ENCODE measurements around the gene PLA2G2A. TPM values are rescaled to one million over a fixed set of nuclear protein-coding genes. Genes with fewer than 3 reads are reported as not detected.

The PLA2G2A gene
- total RNA-seq, 1 donor from 2014 or later: not detected

DNA sequence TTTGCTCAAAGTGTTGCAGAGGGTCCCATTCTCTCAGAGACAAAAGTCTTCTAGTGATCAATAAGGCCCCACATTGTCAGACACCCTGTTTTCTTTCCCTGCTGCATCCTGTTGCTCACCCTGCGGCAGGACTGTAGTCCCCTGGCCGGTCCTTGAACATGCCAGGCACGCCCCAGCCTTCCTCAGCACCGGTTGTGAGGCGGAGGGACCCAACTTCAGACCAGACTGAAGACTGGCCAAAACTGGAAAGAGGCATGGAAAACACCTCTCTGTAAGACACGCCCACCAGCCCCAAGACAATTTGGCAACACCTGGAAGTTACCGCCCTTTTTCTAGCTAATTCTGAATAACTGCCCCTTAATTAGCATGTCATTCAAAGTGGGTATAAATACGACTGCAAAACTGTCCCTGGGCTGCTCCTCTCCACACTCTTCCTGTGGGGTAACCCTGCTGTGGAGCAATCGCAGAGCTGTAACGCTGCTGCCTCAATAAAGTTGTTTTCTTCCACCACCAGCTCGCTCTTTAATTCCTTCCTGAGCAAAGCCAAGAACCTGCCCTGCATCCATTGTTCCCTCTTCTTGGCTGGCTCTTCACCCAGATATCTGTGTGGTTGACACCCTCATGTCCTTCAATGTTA is 23.8 kb downstream of the PLA2G2A start:
- FAIRE-seq (no peak), DNase-seq (ENCODE audit: low read depth) (no peak)
- Histone ChIP-seq H3K9ac (ENCODE audit: low read length) (no peak overlapping the region), H3K4me2 (ENCODE audit: low read length) (no peak overlapping the region), H3K27me3 (ENCODE audit: insufficient read depth, low read length) (peaks cover 15% of the 10 kb centered on the region), H3K9me3 (ENCODE audit: insufficient read depth, low read depth, low read length) (peaks cover 3% of the 10 kb centered on the region), H3K4me3 (ENCODE audit: insufficient read depth, low read depth, low read length) (no peak overlapping the region), H3K36me3 (ENCODE audit: insufficient read depth, low read length) (no peaks in the 10 kb centered on the region), H3K27ac (ENCODE audit: low read depth, low read length) (no peak overlapping the region), H3K4me1 (ENCODE audit: insufficient read depth, low read length) (no peaks in the 10 kb centered on the region), H3K79me2 (ENCODE audit: insufficient read depth, low read length) (no peaks in the 10 kb centered on the region), H4K20me1 (ENCODE audit: insufficient read depth, low read length) (no peaks in the 10 kb centered on the region), H2AFZ (ENCODE audit: low read depth, low read length) (no peak overlapping the region)
- no peaks in the 10 kb centered on the region for H3K4me1 Mint-ChIP-seq (ENCODE audit: low read depth, unreplicated experiment)
- no peak overlapping the region for H3K27ac Mint-ChIP-seq (ENCODE audit: unreplicated experiment)
- H3K9me3 Mint-ChIP-seq (ENCODE audit: unreplicated experiment): peaks cover 7% of the 10 kb centered on the region
- no peak overlapping the region for H3K4me3 Mint-ChIP-seq (ENCODE audit: unreplicated experiment)
- TF ChIP-seq, protein P1, sequence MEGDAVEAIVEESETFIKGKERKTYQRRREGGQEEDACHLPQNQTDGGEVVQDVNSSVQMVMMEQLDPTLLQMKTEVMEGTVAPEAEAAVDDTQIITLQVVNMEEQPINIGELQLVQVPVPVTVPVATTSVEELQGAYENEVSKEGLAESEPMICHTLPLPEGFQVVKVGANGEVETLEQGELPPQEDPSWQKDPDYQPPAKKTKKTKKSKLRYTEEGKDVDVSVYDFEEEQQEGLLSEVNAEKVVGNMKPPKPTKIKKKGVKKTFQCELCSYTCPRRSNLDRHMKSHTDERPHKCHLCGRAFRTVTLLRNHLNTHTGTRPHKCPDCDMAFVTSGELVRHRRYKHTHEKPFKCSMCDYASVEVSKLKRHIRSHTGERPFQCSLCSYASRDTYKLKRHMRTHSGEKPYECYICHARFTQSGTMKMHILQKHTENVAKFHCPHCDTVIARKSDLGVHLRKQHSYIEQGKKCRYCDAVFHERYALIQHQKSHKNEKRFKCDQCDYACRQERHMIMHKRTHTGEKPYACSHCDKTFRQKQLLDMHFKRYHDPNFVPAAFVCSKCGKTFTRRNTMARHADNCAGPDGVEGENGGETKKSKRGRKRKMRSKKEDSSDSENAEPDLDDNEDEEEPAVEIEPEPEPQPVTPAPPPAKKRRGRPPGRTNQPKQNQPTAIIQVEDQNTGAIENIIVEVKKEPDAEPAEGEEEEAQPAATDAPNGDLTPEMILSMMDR (IDR thresholded peaks at IDR 0.05; ENCODE audit: insufficient read depth, low read depth, low read length): no peak
- TF ChIP-seq EZH2 (IDR thresholded peaks at IDR 0.05; ENCODE audit: insufficient read depth, low read length): no peak
- H3K36me3 Mint-ChIP-seq (ENCODE audit: low read depth, unreplicated experiment): no peaks in the 10 kb centered on the region
- H3K27me3 Mint-ChIP-seq (ENCODE audit: low read depth, unreplicated experiment): peaks cover 31% of the 10 kb centered on the region

DNA sequence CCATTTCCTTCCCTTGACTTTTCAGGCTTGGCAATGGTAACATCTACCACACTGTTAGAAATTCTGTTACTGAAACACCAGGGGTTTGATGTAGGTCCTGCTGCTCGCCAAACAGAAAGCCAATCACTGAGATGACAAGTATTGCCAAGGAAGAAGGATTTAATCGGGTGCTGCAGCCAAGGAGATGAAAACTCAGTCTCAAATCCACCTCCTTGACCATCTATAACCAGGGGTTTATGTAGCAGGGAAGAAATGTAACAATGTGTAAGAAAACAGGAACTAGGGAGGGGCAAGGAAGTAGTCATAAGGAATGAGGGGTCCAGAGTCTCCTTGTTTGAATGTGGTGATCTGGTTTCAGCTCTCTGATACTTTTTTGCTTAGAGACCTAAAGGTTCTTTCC is 25.4 kb downstream of the PLA2G2A start:
- peaks cover 2% of the 10 kb centered on the region for H3K4me1 Mint-ChIP-seq (ENCODE audit: low read depth, unreplicated experiment)
- no peak overlapping the region for H3K4me3 Mint-ChIP-seq (ENCODE audit: unreplicated experiment)
- H3K4me3 ChIP-seq (ENCODE audit: insufficient read depth, low read depth, low read length): no peak overlapping the region
- no peaks in the 10 kb centered on the region for H3K36me3 ChIP-seq (ENCODE audit: insufficient read depth, low read length)
- H4K20me1 ChIP-seq (ENCODE audit: insufficient read depth, low read length): no peaks in the 10 kb centered on the region
- H3K79me2 ChIP-seq (ENCODE audit: insufficient read depth, low read length): no peaks in the 10 kb centered on the region
- H3K9me3 ChIP-seq (ENCODE audit: insufficient read depth, low read depth, low read length): peaks cover 3% of the 10 kb centered on the region
- no peak overlapping the region for H3K27ac ChIP-seq (ENCODE audit: low read depth, low read length)
- H3K36me3 Mint-ChIP-seq (ENCODE audit: low read depth, unreplicated experiment): no peaks in the 10 kb centered on the region
- H3K9ac ChIP-seq (ENCODE audit: low read length): no peak overlapping the region
- no peak overlapping the region for H3K27ac Mint-ChIP-seq (ENCODE audit: unreplicated experiment)
- peaks cover 7% of the 10 kb centered on the region for H3K9me3 Mint-ChIP-seq (ENCODE audit: unreplicated experiment)
- peaks cover 13% of the 10 kb centered on the region for H3K27me3 ChIP-seq (ENCODE audit: insufficient read depth, low read length)
- no peaks in the 10 kb centered on the region for H3K4me1 ChIP-seq (ENCODE audit: insufficient read depth, low read length)
- FAIRE-seq (no peak), DNase-seq (ENCODE audit: low read depth) (no peak)
- no peak for TF ChIP-seq EZH2 (IDR thresholded peaks at IDR 0.05; ENCODE audit: insufficient read depth, low read length)
- H3K4me2 ChIP-seq (ENCODE audit: low read length): no peak overlapping the region
- no peak overlapping the region for H2AFZ ChIP-seq (ENCODE audit: low read depth, low read length)
- H3K27me3 Mint-ChIP-seq (ENCODE audit: low read depth, unreplicated experiment): peaks cover 30% of the 10 kb centered on the region

DNA sequence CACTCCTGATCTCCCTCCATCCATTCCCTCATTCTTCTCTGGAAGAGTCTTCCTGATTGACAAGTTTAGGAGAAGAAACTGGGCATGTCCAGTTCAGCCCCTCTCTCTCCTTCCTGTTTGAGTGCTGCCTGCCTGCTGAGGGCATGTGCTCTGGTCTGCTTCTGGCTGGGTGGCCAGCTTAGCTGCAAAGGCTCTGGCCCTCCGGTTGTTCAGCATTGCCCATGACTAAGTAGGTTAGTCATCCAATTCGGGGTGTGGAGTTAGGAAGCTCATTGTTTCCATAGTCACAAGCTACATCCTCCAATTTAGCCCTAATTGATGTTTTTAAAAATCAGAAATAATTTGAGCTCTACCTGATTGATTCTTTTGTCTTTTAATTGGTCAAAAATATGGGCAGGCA is 30.4 kb downstream of the PLA2G2A start:
- H3K4me1 Mint-ChIP-seq (ENCODE audit: low read depth, unreplicated experiment): peaks cover 5% of the 10 kb centered on the region

More for the DNA sequence above, 30.4 kb downstream of the PLA2G2A start:
- peak; percentile 81 for FAIRE-seq
- Mint-ChIP-seq H3K4me3 (ENCODE audit: unreplicated experiment) (no peak overlapping the region), H3K36me3 (ENCODE audit: low read depth, unreplicated experiment) (no peaks in the 10 kb centered on the region), H3K27me3 (ENCODE audit: low read depth, unreplicated experiment) (peaks cover 7% of the 10 kb centered on the region), H3K27ac (ENCODE audit: unreplicated experiment) (peak overlapping the region; percentile 6), H3K9me3 (ENCODE audit: unreplicated experiment) (peaks cover 5% of the 10 kb centered on the region)
- no peak overlapping the region for H3K27ac ChIP-seq (ENCODE audit: low read depth, low read length)
- no peaks in the 10 kb centered on the region for H3K36me3 ChIP-seq (ENCODE audit: insufficient read depth, low read length)
- H3K4me2 ChIP-seq (ENCODE audit: low read length): no peak overlapping the region
- no peak overlapping the region for H3K9ac ChIP-seq (ENCODE audit: low read length)
- TF ChIP-seq, protein P1 (IDR thresholded peaks at IDR 0.05; ENCODE audit: insufficient read depth, low read depth, low read length): no peak
- TF ChIP-seq EZH2 (IDR thresholded peaks at IDR 0.05; ENCODE audit: insufficient read depth, low read length): no peak
- H3K4me1 ChIP-seq (ENCODE audit: insufficient read depth, low read length): no peaks in the 10 kb centered on the region
- H2AFZ ChIP-seq (ENCODE audit: low read depth, low read length): peak overlapping the region; percentile 69
- no peaks in the 10 kb centered on the region for H4K20me1 ChIP-seq (ENCODE audit: insufficient read depth, low read length)
- H3K79me2 ChIP-seq (ENCODE audit: insufficient read depth, low read length): no peaks in the 10 kb centered on the region
- H3K27me3 ChIP-seq (ENCODE audit: insufficient read depth, low read length): peaks cover 8% of the 10 kb centered on the region
- peak; percentile 79 for DNase-seq (ENCODE audit: low read depth)
- H3K9me3 ChIP-seq (ENCODE audit: insufficient read depth, low read depth, low read length): peaks cover 3% of the 10 kb centered on the region
- H3K4me3 ChIP-seq (ENCODE audit: insufficient read depth, low read depth, low read length): no peak overlapping the region

Measured in astrocyte (in vitro differentiated cells and primary cell).